Stimulated activated CD8-positive, alpha-beta memory T cell treated with anti-CD3 and anti-CD28 coated beads, Interleukin-7, amount 100 ng/mL, for 4 hours (primary cell): ENCODE data around the gene KIAA0930.
"Not testable (repeated sequence)": the region's sequence is repeated elsewhere in the genome, so short reads cannot be mapped to it uniquely, and the experiment has no call there.

Source experiments
- DNase-seq, 2 donors: peaks; one replicate each; pipeline ENCODE4 v3.0.0-alpha.2; 2020; ENCODE audit warnings: low read depth in 2 of 2

Gene KIAA0930

DNA sequence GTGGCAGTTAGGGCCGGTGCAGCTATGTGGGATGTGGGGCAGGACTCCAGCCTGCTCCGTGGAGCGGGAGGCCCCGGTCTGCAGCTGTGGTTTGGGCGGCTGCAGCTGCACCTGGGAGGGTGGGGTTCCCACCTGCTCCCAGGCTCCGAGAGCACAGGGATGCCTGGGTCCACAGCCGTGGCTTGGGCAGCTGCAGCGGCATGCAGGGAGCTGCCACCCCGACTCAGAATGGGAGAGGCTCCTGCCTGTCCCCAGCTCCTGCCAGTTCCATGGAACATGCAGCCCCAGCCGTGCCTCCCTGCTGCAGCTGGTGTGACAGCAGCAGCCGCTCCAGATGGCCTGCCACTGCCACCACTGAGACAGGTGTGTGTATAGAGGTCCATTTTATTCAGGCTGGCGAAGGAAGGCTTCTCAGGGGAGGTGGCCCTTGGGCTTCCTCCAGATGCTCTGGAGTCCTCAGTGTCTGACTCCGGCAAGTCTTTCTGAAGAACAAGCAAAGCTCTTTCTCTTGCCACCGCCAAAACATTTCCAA, 22.3 kb upstream of the KIAA0930 start:
- DNase-seq: no peak

DNA sequence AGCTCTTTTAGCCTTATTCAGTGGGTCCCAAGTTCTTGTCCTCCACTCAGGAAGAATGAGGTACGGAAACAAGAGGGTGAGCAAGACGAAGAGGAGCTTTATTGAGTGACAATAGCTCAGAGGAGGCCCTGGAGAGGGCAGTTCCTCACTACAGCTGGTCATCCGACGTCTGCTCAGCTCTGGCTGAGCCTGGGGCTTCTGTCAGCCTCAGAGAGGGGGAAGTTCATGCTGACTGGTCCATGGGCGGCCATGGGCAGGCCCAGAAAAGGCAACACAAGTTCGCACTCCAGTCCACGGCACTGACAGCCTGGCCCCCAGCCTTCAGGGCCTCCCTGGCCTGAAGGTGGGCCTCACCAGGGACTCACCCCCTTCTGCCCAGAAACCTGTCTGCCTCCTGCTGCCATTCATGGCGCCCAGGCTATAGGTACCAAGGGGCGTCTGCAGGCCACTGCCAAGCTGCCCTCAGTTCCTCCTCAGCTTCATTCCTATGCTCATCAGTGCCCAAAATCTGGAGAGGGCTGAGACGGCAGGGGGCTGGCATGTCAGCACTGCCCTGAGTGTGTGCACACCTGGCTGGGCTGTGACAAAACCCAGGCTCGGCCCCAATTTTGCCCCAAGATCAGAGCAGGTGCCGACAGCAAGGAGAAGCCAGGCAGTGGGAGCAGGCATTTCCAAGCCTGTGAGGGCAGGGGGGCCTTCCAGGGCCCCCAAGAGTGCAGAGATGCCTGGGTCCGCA, 21.7 kb upstream of the KIAA0930 start:
- DNase-seq: no peak

DNA sequence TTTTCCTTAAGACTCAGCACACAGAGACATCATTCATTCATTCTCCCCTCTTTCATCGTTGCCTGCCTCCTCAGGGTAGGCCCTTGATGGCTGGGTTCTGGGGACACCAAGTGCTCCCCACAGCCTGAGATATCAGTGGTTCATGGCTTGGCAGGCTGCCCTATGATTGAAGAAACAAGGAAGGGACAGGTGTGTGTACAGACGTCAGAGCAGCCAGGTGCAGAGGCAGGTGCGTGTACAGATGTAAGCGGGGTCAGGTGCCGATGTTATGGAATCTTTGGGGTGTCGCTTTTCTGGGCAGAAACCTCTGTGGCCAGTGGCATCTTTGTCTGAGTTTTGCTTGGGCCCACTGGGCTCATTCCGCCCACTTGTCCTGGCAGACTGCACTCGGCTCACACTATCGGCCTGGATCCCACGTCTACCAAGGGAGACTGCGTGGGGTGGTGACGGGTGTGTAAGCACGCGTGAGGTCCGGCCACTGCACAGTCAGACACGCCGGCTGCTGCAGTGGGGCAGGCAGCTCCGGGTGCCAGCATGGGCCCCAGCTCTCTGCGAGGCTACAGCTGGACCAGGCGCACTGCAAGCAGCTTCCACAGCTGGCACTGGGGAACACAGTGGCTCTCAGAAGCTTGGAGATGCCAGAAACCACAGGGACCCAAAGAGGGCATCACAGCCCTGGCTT, 20.9 kb upstream of the KIAA0930 start:
- no peak for DNase-seq

DNA sequence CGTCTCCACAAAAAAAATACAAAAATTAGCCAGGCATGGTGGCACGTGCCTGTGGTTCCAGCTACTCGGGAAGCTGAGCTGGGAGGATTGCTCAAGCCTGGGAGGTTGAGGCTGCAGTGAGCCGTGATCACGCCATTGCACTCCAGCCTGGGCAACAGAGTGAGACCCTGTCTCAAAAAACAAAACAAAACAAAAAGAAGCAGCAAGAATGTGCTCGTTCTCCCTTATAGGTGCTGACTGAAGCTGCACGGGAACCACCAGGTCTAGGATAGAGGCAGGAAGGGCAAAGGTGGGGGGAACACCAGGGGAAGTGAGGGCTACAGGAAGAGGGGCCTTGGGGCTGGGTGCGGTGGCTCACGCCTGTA, 19.7 kb upstream of the KIAA0930 start:
- DNase-seq: not testable (repeated sequence)

DNA sequence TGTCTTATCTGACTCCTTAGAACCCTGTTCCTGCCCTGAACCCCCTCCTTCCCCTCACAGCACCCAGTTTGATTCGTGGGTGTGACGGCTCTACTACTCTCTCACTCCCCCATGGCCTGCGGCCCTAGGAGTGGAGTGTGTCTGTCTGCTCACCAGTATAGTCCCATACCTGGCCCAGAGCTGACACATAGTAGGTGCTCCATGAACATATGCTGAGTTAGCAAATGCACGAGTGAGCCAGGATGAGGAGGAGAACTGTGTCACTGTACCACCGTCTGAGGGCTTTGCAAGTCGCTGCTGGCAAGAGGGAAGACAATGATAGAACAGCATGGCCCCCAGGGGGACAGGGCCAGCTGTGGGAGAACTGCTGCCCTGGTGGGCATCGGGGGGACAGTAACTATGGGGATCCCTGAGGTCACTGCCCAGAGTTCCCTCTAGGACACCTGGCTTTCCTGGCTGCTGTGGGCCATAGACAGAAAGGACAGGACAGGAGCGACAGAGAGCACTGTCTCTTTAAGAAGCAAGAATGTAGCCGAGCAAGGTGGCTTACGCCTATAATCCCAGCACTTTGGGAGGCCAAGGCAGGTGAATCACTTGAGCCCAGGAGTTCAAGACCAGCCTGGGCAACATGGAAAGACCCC, 19.2 kb upstream of the KIAA0930 start:
- no peak for DNase-seq

DNA sequence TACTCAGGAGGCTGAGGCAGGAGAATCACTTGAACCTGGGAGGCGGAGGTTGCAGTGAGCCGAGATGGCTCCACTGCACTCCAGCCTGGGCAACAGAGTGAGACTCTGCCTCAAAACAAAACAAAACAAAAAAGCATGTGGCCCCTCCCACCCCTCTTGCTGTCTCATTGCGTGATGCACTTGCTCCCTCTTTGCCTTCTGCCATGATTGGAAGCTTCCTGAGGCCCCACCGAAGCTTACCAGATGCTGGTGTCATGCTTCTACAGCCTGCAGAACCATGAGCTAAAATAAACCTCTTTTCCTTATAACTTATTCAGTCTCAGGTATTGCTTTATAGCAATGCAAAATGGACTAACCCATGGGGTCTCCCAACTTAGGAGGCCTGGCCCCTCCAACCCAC, 17.2 kb upstream of the KIAA0930 start:
- DNase-seq: not testable (repeated sequence)

DNA sequence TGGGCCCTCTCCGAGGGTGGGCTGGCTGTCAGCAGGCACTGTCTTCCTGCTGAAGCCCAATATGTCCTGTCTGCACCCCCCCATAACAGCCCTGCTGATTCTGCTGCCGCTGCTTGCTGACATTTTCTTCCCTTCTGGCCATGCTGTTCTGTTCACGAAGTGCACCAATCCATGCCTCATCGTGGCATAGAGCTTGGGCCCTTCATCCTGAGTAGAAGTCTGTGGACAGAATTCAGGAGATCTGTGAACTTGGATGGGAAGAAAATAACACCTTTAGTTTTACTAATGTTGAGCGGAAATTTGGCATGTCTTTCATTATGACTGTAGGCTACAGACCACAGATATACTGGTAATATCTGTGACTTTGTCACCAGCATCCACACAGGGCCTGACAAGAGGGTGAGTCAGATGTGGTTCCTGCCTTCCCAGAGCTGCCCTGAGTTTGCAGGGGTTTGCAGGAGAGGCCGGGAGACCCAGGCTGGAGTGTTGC, 14.1 kb upstream of the KIAA0930 start:
- no peak for DNase-seq

DNA sequence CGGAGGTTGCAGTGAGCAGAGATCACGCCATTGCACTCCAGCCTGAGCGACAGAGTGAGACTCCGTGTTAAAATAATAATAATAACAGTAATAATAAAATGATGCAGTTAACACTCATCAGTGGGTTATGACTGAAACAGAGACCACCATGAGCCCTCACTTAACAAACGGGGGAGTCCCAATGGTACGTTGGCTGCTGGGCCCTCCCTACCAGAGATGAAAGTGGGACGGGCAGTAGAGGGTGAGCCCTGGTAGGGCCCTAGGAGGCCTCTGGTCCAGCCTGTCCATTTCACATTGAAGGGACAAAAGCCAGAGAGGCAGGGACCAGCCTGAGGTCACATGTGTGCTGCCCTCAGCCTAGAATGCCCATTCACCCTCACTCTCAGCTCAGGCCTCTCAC, 13.7 kb upstream of the KIAA0930 start:
- no peak for DNase-seq

DNA sequence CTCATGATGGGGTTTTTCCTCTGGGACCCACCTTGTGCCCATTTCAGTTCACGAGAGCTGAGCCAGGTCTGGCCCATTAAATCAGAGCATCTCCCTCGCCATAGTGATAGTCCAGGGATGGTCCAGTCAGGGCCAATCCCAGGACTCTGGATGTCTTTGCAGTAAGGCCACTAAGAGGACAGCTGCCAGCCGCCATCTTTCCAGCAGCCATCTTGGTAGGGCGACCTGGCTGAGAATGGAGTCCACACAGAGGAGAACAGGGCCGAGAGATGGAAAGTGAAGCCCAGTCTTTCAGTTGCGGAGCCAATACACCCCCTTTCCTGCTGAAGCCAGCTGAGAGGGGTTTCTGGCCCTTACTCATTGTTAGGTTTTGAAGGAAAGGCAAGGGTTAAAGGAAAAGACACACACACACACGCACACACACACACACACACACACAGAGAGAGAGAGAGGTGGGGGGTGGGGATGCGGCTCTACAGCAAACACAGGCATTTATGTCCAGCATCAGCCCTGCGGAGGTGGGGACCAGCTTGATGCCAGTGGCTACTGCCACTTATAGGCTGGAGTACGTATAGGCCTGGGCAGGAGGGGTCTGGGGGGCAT, 12.4 kb upstream of the KIAA0930 start:
- no peak for DNase-seq

DNA sequence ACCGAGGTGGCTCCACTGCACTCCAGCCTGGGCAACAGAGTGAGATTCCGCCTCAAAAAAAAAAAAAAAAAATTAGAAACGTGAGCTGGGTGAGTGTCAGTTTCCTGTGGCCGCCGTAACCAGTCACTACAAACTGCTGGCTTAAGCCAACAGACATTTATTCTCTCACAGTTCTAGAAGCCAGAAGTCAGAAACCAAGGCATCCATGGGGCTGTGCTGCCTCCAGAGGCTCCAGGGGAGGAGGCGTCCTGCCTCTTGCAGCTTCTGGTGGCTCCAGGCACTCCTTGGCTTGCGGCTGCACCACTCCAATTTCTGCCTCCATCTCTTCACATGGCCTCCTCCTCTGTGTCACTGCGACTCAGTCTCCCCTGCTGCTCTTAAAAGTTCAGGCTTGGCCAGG, 11.1 kb upstream of the KIAA0930 start:
- DNase-seq: no peak

DNA sequence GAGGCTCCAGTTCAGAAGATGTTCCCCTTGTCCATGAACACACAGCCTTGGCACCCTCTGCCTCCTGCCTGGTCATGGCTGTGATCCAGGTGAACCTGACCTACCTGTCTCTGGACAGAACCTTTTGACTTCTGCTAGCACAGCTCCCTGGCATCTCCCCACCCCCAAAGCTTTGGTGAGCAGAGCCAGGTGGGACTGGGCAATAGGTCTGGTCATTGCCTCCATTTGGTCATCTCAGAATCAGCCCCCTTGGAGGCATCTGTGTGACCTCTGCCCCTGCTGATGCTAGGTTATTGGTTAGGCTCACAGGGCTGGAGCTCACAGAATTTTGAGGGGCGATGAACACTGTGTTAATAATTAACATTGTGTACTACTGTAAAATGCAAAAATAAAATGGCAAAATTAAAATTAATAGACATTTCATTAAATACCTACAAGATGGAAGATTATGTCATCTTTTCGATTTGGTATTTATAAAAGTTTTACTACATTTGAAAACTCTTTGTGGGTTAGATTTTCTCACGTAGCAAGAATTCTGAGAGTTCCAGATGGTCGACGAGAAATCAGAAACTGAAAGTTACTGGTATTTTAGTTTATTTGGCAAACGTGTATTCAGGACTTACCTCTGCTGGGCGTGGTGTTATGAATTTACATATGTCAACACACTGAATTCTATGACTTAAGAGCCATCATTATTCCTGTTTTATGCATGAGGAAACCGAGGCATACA, 8.3 kb upstream of the KIAA0930 start:
- DNase-seq: no peak

DNA sequence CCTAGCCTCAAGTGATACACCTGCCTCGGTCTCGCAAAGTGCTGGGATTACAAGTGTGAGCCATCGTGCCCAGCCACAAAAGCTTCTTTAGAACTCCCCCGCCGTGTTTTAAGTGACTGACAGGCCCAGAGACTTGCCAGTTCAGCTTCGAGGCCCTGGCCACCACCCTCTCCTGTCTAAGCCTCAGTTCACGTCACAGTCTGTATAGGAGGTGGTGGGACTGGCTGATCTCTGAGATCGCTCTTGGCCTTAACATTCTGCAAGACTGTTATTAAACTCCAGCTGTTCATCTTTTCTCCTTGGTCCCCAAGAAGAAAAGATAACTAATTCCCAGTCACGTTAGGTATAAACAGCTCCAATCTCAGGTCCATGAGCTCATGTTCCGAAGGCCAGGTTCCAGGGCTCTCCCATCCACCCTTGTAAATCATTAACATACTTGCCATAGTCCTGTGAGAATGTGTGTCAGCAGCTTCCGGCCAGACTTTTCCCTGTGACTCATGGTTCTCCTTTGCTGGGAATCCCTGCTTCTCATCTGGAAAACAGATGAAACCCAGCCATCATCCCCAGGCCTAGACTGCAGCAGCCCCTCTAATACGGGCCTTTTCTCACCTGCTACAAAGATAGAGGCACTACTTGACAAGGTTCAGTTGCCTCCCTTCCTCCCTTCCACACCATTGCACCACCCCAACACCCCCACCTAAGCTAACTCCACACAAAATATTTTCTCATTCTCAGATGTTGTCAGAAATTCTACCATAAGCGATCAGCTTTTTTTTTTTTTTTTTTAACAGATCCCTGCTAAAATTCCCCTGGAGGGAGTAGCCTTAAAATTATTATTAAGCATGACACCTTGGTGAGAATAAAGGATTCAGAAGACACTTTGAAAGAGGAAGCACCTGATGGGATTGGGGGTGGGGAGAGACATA, 5.6 kb upstream of the KIAA0930 start:
- no peak for DNase-seq

DNA sequence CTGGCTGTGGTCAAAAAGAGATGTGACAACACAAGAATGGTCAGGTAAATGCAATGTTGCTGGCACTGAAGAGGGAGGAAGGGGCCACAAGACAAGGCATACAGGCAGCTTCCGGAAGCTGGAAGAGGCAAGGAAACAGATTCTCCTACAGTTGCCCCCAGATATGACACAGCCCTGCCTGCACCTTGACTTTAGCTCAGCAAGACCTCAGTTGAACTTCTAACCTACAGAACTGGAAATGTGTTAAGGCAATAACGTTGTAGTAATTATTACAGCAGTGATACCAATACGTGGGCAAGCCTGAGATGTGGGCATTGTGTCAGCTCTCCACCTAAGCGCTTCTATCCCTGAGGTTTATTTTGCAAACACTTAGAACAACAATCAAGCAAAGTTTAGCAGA, 4.2 kb upstream of the KIAA0930 start:
- DNase-seq: no peak

DNA sequence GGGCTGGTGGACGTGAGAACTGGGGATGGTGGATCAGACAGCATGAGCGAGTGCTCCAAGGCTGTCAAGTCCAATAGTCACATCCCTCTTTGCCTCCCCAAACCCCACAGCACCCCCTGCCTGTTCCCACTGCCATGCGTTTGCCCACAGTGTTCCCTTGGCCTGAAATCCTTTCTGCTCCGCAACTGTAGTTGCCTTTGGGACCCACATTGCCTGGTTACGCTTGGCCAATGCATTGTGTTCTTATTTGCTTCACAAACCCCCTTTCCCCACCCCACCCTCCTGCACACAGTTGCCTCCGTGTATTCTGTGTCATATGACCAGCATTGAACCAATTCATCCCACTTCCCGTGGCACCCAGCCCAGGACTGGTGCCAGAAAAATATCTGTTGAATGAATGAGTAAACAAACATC, 2.1 kb upstream of the KIAA0930 start:
- no peak for DNase-seq

DNA sequence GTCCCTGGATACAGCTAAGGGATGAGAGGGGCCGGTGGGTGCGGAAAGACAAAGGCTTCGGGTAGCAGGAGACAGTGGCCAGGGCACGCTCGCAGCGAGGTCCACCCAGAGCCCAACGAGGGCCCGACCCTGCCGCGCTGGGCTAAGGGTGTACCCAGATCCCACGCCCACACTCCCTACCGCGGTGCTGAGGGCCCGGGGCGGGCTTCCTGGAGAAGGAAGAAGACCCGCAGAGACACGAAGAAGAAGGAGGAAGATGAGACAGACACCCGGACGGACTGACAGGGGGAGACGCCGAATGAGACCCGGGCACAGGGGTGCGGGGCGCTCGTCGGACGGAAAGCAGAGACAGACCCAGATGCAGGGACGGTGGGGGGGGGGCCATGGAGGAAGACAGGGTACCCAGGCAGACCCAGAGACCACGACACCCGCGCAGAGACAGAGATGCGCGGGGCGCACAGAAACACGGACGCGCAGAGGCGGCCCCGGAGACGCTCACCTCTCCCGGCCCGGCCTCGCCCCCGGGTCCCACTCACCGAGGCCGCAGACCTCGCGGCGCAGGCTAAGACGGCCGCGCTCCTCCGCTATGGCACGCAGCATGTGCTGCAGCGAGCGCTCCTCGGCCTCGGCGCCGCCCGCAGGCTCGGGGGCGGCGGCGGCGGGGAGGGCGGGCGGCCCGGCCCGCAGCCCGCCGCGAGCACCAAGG, 437 bp downstream of the KIAA0930 start:
- DNase-seq: peak in 1 of 2 donors; percentile 36

DNA sequence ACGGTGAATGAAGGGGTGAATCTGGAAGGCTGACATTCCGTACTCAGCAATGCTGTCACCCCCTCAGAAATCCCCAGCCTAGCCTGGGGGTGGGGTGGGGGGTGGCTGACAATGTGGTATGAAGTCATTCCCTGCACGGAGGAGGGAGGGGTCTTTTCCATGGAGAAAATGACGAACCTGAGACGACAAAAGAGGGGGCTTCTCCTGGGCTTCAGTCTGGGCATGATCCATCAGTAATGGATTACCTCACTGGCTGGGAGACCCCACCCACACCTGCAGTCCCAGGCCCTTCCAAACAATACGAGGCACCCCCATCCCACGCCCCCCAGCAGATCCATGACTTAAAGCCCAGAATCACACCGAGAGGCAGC, 1.0 kb downstream of the KIAA0930 start:
- no peak for DNase-seq

DNA sequence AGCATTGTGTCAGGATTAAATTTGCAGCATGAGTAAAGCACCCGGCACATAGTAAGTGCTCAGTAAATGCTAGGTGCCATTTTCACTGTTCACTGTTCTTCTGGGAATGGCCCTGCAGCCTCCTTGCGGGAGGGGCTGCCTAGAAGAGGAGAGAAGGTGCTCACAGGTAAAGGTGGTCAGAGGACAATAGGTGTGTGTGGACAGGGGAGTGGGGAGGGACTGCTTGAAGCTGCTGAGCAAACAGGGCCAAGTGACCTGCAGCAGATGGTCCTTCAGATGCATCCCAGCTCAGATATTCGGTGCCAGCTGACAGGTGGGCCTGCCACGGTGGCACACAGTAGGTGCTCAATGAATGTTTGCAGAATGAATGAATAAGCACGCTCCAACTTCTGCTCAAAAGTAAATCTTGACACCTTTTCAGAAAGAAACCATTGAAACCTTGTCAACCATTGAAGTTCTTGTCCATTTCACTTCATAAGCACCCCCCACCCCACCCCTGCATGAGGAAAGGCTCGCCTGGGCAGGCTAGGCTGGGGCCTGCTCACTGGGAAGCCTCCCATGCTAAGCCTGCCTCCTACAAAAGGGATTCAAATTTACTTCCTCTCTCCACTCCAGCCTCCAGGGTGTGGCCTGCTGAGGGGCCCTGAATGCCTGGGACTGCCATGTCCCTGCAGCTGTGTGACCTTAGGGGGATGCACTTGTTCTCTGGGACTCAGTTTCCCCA, 1.6 kb downstream of the KIAA0930 start:
- DNase-seq: no peak

DNA sequence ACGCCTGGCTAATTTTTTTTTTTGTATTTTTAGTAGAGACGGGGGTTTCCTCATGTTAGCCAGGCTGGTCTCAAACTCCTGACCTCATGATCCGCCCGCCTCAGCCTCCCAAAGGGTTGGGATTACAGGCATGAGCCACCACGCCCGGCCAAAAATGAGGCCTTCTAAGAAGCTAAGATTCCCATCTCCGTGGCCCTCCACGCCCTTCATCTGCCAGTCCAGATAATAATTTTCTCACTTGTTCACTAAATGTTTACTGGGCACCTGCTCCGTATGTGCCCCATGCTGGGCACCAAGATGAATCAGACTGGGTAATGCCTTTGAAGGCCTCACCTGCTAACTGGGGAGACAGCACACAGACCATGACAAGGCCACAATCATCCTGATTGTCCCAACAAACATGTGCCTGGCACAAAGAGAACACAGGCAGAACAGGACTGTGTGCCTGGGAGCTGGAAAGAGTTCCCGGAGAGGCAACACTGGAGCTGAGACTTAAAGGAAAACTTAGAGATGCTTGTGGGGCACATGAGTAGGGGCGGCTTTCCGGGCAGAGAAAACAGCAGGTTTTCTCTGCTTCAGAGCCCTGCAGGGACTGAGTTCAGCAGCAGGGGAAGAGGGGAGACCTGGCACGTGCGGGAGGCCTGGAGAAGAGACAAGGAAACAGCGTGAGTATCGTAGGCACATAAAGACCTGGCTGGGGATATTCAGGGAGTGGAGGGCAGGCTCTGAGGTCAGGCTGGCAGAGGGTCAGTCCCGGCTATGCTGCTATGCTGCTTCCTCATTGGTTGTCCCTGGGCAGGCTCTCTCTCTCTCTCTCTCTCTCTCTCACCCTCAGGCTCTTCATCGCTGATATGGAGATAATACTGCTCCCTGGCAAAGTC, 2.4 kb downstream of the KIAA0930 start:
- no peak for DNase-seq
